GM06990 (cell line): Measurements from ENCODE around the gene GRAMD4.

Experiments
- DNase-seq: peaks from one replicate; pipeline ENCODE4 v3.0.0-alpha.2; 2011; ENCODE audit not compliant: insufficient read length; ENCODE audit errors: extremely low read depth
- H3K27me3 ChIP-seq: replicated peaks from 2 replicates; pipeline ENCODE4 v1.6.0; 2011; ENCODE audit warnings: low read length; ENCODE audit not compliant: control insufficient read depth, insufficient read depth
- H3K36me3 ChIP-seq: 2 replicates; pipeline ENCODE4 v1.5.1; 2011; ENCODE audit warnings: low read length; ENCODE audit not compliant: control insufficient read depth, insufficient read depth
- H3K4me3 ChIP-seq: replicated peaks from 2 replicates; pipeline ENCODE4 v1.5.1; 2011; ENCODE audit warnings: low read depth, mild to moderate bottlenecking, control low read depth, low read length
- CTCF ChIP-seq: IDR thresholded peaks from 2 replicates; pipeline ENCODE4 v1.5.1; 2011; ENCODE audit warnings: low read length, control low read depth, mild to moderate bottlenecking, inconsistent platforms; ENCODE audit not compliant: insufficient read depth, poor library complexity, severe bottlenecking

Gene GRAMD4

DNA sequence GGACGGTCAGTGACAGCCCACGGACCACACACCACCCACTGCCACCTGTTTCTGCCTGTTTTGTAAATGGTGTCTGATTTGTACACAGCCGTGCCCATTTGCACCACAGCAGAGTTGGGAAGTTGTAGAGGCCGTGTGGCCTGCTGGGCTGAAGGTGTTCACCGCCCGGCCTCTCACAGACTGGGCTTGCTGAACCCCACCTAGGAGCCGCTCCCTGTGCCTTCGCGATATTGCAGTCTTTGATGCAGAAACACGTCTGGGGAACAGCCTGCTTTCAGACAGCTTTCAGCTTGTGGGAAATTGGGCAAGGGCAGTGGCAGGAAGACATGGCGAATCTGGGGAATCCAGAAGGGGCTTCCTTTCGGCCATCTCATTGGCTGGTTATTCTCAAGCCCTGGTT, 9.8 kb upstream of the GRAMD4 start:
- DNase-seq = no peak
- Histone ChIP-seq H3K27me3 (no peaks in the 10 kb centered on the region), H3K36me3 (no peaks in the 10 kb centered on the region), H3K4me3 (no peak overlapping the region)
- TF ChIP-seq CTCF = no peak

DNA sequence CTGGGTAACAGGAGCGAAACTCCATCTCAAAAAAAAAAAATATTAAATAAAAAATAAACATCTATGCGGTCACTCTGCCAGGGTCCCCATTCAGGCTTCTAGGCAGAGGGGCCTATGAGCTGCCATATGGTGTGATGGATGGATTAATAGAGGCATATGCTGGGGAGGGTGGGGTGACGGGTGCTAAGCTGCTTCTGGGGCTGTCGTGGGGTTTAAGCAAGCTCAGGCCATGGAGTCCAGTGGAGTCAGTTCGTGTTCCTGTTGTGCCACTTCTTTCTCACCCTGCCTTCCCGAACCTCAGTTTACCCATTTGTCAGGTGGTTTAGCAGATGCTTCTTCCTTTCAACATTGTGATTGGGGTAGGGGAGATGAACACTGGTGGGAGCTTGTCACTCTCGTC, 9.0 kb upstream of the GRAMD4 start:
- TF ChIP-seq CTCF = no peak

GRCh38 chr22:46612341-46612903, 7.8 kb upstream of the GRAMD4 start:
- no peak for DNase-seq
- Histone ChIP-seq H3K36me3 (no peaks in the 10 kb centered on the region), H3K4me3 (no peak overlapping the region), H3K27me3 (no peaks in the 10 kb centered on the region)
- peak; percentile 16 for TF ChIP-seq CTCF

More for the DNA sequence above, 9.0 kb upstream of the GRAMD4 start:
- no peaks in the 10 kb centered on the region for H3K27me3 ChIP-seq
- H3K4me3 ChIP-seq = no peak overlapping the region
- DNase-seq = no peak
- H3K36me3 ChIP-seq = no peaks in the 10 kb centered on the region

DNA sequence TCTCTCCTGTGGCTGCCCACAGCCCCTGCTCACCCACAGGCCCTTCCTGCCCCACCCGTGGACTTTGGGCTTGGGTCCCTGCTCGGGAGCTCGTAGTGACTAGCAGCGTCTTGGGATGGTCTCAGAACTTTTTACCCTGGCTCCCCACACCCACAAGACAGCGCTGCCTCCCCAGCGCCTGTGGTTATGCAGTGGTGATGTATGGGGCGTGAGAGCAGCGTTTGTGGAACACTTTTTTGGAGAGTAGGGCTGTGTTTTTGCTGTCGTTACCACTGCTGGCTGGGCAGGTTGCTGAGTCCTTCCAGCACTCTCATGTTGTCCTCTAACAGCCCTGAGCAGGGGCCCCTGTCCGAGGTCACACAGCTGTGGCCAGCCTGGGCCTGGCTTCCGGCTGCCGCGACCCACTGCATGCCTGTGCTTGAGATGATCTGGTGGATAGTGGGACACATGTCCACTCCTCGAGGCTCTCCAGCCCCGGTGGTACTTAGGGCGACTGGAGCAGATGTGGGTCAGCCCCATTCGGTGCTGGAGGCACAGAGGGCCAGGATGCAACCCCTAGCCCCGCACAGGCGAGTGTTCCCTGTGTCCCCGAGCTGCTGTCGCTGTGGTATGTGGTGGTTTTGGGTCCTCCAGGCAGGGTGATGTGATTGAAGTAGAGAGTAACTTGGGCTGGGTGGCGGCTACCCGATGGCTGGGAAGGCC, 7.1 kb upstream of the GRAMD4 start:
- no peaks in the 10 kb centered on the region for H3K27me3 ChIP-seq
- H3K36me3 ChIP-seq = no peaks in the 10 kb centered on the region
- TF ChIP-seq CTCF = no peak
- peak; percentile 46 for DNase-seq
- H3K4me3 ChIP-seq = peak overlapping the region; percentile 60

GRCh38 chr22:46613606-46614021, 6.6 kb upstream of the GRAMD4 start:
- peak; percentile 59 for DNase-seq
- no peak for TF ChIP-seq CTCF

More at GRCh38 chr22:46613606-46614021, 6.6 kb upstream of the GRAMD4 start:
- Histone ChIP-seq H3K36me3 (no peaks in the 10 kb centered on the region), H3K27me3 (no peaks in the 10 kb centered on the region), H3K4me3 (peak overlapping the region; percentile 60)
